ENCODE results near the gene GABBR1.

GABBR1 gene

DNA sequence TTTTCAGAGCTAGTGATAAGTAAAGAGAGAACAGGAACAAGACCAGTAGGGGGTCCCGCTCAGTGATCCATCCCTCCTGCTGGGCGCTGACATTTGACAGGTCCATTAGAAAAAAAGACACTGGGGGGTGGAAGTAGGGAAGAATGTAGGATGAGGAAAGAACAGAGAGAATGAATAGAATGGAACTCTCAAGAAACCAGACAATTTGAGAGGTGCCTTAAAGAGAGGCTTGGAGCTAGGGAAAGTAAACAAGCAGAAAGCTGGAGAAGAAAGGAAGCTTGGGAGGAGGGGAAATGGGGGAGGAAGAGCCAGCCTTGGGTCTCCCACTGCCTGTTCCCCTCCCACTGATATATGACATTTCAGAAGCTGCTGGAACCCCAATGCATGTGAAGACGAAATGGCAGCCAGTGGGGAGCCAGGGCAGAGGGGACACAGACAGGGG, 8.4 kb downstream of the GABBR1 start:
- no peak for DNase-seq (ENCODE audit: low read depth)
- no peak overlapping the region for H3K4me3 ChIP-seq (ENCODE audit: low read depth, low read length)
- TF ChIP-seq, protein P1, sequence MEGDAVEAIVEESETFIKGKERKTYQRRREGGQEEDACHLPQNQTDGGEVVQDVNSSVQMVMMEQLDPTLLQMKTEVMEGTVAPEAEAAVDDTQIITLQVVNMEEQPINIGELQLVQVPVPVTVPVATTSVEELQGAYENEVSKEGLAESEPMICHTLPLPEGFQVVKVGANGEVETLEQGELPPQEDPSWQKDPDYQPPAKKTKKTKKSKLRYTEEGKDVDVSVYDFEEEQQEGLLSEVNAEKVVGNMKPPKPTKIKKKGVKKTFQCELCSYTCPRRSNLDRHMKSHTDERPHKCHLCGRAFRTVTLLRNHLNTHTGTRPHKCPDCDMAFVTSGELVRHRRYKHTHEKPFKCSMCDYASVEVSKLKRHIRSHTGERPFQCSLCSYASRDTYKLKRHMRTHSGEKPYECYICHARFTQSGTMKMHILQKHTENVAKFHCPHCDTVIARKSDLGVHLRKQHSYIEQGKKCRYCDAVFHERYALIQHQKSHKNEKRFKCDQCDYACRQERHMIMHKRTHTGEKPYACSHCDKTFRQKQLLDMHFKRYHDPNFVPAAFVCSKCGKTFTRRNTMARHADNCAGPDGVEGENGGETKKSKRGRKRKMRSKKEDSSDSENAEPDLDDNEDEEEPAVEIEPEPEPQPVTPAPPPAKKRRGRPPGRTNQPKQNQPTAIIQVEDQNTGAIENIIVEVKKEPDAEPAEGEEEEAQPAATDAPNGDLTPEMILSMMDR (IDR thresholded peaks at IDR 0.05; ENCODE audit: insufficient read depth, low read depth, low read length, missing control alignments) = no peak

DNA sequence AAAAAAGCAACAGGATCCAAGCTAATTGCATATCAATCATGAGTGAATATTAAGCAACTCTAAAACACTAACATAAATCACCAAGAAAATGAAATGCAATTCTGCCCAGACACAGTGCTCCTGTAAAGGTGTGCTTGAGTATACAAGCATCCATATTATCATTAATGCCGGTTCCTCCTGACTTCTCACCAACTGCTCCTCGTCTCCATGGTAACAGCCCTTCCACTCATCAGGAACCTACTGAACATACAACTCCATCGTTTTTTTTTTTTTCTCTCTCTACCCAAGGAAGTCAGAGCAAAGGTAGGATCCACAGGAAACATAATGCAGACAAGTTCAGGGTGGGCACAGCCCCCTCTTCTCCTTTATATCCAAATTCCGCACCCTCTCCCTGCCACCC, 12.4 kb downstream of the GABBR1 start:
- TF ChIP-seq, protein P1 (IDR thresholded peaks at IDR 0.05; ENCODE audit: insufficient read depth, low read depth, low read length, missing control alignments) = no peak
- no peak for DNase-seq (ENCODE audit: low read depth)
- no peak overlapping the region for H3K4me3 ChIP-seq (ENCODE audit: low read depth, low read length)

DNA sequence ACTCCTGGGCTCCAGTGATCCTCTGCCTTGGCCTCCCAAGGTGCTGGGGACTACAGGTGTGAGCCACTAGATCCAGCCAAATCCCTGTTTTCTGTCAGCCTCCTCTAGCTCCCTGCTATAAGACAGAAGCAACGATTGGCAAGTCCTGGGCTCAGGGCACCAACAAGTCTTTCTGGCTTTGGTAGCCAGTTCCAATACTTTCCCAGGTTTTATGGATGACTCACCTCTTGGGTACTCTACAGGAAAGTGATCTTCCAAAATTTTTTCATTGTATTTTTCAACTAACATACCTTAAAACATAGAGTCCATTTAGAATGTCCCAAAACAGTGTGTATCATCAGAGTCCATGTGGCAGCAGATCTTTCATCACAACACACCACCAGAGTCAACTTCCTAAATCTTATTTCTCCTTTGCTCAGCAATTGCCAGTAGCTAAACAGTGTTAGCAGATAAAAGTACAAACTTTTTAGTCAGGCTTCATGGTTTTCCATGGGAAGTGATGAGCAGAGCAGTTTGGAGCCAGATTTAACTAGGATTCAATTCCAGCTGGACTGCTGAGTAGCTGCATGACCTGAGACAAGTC, 13.3 kb downstream of the GABBR1 start:
- H3K4me3 ChIP-seq (ENCODE audit: low read depth, low read length) = no peak overlapping the region
- TF ChIP-seq, protein P1 (IDR thresholded peaks at IDR 0.05; ENCODE audit: insufficient read depth, low read depth, low read length, missing control alignments) = no peak
- no peak for DNase-seq (ENCODE audit: low read depth)

- no peak overlapping the region for H3K4me3 ChIP-seq (ENCODE audit: low read depth, low read length)
- TF ChIP-seq, protein P1 (IDR thresholded peaks at IDR 0.05; ENCODE audit: insufficient read depth, low read depth, low read length, missing control alignments) = peak; percentile 44
- peak; percentile 11 for DNase-seq (ENCODE audit: low read depth)
These were observed 15.0 kb downstream of the GABBR1 start for GRCh38 chr6:29617782-29618554.

- DNase-seq (ENCODE audit: low read depth) = no peak
- TF ChIP-seq, protein P1 (IDR thresholded peaks at IDR 0.05; ENCODE audit: insufficient read depth, low read depth, low read length, missing control alignments) = no peak
- no peak overlapping the region for H3K4me3 ChIP-seq (ENCODE audit: low read depth, low read length)
These were observed 21.6 kb downstream of the GABBR1 start for GRCh38 chr6:29611426-29611825.

DNA sequence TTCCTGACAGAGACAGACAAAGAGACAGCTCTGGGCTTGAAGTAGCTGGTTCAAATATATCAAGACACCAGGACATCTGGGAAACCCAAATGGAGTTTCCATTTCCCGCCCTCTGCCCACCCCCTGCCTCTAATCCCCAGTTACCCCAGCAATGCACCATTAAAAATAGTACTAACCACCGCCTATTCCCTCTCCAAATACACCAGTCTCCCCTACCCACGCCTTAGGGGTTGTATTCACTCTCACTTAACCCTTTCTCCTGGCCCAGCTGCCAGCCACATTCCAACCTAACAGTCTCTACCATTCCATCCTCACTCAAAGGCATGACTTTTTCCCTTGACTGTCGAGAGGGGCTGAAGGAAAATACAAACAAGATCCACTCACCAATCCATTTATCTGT, 22.4 kb downstream of the GABBR1 start:
- no peak for DNase-seq (ENCODE audit: low read depth)
- TF ChIP-seq, protein P1 (IDR thresholded peaks at IDR 0.05; ENCODE audit: insufficient read depth, low read depth, low read length, missing control alignments) = no peak
- H3K4me3 ChIP-seq (ENCODE audit: low read depth, low read length) = no peak overlapping the region

Data from GM12865 (cell line).